ENCODE measurements around the gene ENOX1.

Gene ENOX1

DNA sequence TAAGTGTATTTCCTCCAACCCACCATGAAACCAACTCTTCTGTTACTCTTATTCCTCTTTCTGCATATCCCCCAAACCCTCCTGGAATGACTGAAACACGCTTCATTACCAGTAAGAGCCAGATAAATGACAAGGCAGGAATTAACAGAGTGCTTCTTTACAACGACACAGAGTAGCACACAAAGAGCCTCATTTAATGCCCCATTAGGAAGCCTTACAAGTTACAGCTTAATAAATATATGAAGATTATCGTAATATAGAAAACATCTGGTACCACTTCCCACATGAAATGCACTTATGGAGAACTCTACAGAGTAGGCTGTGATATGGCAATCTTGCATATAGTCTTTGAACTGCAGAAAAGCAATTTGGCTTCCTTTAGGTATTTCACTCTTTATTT is 116.8 kb downstream of the ENOX1 start:
- DNase-seq: no peak

DNA sequence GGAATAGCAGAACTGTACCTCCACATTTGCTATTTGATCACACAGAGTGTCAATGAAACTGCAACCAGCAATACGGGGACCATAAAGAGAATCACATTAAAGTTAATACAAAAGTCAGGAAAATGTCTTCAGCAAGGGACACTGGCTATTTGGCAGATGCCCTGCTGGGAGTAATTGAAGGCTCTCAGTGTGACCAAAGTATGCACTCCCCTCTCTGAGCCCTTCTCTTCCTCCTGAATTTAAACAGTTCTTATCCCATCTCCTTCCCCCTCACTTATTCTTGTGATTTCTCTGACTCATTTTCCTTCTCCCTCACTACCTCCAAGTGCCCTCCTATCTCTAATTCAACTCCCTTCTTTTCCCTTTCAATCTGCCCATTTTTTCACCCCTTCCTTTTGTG is 117.7 kb downstream of the ENOX1 start:
- DNase-seq: no peak

DNA sequence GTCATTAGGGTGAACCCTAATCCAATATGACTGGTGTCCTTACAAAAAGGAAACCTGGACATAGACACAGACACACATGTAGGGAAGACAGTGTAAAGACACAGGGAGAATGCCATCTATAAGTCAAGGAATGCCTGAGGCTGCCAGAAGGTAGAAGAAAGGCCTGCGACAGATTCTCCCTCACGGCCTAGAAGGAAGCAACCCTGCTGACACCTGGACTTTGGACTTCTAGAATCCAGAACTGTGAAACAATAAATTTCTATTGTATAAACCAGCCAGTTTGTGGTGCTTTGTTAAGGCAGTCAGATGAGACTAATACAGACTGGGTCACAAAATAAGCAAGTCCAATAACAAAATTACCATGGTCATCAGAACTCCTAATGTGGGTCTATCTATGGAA is 120.4 kb downstream of the ENOX1 start:
- DNase-seq: no peak

DNA sequence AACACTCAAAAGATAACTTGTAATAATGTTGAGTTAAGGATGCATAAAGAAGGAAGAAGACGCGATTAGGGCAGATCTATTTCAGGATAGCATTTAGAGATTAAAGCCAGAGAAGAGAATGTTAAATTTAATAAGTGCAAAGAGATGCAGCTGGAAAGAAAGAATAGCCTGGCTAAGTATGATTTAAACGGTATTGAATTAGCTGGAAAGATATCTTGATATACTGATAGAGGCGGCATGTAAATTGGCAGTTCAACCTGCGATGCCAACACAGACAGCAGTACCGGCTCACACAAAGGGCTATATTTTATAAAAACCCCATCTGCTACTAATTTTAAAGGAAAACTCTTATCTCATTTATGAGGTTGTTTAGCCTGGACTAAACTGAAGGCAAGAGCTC is 121.4 kb downstream of the ENOX1 start:
- DNase-seq: no peak

DNA sequence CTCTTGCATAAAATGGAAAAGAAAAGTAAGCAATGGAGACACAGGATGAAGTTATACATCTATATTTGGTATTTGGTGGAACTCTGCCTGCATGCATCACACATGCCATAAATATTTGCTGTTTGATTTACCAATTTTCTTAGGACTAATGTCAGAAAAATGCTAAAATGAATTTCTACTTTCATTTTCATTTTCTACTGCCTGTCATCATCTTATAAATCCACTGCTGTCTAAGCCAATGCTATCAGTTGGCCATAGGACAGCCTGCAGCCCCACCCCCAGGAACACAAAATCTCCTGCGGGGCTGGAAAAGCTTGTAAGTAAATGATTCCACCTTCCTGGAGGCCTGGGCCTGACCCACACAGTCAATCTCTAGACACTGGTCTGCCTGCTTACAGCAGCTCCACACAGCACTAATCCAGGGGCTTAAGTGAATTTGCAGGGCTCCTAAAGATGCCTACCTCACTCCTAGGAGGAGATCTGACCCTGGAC is 122.0 kb downstream of the ENOX1 start:
- peak in 1 of 56 donors; percentile 4 for DNase-seq

DNA sequence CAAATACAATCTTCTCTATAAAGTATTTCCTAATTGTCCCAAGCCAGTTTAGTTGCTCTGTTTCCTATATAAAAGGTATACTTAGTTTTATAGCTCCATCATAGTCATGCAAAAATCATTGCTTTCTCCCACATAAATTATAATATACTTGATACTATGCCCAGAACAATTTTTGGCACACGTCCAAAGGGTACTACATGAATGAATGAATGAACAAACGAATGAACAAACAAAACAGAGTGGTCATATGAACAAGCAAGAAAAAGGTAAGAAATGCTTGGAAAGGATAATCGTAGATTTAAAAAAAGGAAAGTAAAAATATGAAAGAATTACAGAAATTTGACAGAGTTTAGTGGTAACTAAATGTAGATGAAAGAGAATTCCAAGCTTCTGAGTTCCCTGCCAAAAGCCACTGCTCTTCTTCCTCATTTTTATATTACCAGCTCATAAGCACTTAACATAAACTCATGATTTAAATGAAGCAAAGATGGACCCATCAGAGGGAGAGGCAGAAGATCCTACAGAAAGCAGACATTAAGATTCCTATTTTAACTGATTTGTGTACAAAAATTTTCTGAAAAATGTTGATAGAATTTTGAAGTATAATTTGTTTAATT is 123.2 kb downstream of the ENOX1 start:
- DNase-seq: no peak

DNA sequence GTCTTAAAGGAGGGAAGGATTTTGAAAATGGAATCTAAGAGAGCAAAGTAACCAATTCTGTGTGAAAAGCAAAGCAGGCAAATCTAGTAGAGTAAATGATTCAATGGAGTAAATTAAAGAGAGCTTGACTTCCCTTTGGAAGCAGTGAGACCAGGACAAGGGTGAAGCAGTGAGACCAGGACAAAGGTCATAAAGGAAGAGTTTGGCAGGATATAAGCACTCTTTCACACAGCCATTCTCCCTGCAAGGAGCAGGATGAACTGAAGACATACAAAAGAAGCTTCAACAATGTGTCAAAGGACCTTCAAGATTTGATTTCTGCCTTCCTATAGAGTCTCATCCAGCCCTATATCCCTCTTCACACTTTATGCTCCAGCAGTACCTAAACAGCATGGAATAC is 123.8 kb downstream of the ENOX1 start:
- DNase-seq: no peak

DNA sequence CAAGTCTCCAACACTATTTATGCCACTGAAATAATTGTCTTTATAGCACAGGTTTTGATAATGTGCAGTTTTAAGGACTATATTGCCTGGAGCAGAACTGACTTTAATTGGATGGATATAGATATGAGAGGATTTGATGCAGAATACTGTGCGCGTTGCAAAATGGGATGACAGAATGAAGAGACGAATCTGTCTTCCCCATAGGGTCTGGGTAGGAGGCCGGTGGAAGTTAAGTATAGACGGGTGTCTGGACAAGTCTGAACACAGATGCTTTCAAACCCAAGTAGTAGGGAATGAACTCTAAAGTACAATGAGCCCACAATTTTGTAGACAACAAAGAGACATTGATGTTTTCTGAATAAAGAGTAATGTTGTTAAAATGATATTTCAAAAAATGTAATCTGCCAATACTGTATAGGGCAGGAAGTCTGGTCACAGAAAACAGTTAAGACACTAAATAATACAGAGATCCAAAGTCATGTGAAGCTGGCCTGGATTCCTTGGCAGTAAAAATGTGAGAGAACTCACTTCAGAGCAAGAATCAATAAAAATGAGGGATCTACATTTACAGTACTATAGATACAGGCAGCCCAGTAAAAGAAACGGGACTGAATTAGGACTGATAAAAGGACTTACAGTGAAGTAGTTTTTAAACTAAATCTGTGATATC is 125.5 kb downstream of the ENOX1 start:
- no peak for DNase-seq

DNA sequence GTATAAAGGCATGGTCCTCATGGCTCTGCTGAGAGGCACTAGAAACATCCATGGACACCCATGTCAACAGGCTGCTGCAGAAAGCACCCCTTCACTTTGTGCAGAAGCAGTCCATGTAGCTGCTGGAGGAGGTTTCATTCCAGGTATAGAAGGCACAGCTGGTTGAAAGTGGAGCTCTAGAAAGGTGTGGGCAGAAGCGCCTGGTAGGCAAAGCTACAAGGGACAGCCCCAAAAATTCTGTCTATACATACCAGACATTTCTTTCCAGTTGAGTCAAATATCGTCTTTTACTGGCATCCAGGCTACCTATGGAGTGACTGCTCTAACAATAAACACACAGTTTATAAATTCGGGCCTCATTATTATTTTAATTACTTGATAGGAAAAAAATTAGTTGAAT is 129.3 kb downstream of the ENOX1 start:
- DNase-seq: no peak

DNA sequence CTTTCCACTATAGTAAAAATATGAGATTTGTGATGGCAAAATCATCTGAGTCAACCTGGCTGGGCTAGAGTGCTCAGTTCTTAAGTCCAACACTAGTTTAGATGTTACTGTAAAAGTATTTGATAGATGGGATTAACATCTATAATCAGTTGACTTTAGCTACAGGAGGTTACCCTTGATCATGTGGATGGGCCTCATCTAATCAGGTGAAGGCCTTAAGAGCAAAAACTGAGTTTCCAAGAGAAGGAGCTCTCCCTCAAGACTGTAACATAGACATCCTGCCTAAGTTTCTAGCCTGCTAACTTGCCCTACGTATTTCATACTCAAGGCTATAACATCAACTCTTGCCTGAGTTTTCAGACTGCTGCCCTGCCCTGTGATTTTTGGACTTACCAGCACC is 132.8 kb downstream of the ENOX1 start:
- no peak for DNase-seq

DNA sequence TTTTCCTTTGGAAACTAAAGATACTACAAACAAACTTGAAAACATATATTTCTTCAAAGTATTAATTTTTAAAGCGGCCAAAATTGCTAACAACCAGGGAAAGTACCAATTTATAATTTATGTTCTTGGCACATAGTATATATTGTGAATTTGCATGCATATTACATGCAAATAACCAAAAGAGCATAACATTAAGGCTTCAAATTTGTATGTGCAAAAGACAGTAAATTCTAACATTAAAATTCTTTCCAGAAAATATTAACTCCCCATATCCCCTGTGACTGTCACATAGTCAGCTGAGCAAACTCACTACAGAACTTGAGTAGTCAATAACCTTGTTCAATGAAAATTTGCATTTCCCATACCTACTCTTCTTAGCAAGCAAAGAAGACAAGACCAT is 133.4 kb downstream of the ENOX1 start:
- no peak for DNase-seq

DNA sequence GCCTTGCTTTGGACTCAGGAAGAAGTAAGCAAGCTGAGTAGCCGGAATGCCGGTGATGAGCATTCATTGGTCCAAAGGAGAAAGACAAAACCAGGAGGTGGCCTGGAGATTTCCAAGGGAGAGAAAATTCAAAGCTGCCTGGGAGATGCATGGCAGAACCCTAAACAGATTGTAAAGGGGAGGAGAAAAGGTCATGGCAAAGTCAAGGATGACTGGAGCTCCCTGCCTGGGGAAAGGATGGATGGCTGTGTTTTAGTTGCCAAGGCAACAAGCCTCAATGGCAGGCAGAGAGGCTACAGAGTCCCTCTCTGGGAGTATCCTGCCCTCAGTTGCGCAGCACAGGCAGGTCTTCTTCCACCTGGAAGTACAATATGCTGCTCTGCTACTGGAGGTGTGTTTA is 134.0 kb downstream of the ENOX1 start:
- DNase-seq: no peak

DNA sequence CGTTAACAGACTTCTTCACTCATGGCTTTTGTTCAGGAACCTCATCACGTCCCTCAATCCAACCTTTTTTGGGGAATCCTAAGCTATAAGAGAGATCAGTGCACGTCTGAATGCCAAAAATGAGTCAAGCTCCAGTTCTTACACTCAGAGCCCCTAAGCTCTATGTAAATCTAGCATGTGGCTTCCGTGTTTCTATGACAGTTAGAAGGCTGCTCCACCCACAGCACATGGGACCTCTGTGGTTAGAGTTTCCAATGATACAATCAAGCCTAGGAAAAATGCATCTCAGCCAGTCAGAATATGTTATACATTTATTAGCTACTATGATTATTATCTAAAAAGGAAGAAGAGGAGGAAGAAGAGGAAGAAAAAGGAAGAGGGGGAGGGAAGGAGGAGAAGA is 135.9 kb downstream of the ENOX1 start:
- no peak for DNase-seq

DNA sequence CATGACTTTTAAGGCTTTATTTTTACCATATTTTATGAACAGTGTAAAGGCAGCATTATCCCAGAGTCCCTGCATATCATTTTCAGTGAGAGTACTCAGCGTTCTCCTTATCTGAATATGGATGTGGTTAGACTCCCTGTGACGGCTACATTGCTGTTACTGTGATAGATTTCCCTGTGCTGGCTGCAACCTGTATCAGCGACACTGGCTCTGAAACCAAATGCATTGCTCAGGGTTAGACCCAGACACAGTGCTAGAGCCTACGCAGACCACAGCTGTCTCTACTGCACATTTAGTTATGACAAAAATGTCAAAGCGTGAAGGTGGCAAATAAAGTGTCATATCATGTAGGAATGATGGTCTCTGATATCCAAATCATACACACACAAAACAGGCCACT is 138.0 kb downstream of the ENOX1 start:
- DNase-seq: no peak

DNA sequence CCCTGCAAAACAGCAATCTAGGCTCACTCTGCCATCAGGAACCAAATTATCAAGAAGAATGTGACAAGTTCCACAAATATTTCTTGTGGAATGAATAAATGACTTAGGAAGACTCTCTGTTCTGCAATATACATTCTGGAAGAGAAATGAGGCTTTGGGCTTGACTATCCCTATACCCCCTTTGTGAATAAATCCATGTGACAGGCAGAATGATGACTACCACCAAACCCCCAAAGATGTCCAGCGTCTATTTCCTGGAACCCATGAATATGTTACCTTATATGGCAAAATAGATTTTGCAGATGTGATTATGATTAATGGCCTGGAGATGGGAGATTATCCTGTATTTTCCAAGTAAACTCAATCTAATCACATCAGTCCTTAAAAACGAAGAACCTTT is 139.3 kb downstream of the ENOX1 start:
- no peak for DNase-seq

DNA sequence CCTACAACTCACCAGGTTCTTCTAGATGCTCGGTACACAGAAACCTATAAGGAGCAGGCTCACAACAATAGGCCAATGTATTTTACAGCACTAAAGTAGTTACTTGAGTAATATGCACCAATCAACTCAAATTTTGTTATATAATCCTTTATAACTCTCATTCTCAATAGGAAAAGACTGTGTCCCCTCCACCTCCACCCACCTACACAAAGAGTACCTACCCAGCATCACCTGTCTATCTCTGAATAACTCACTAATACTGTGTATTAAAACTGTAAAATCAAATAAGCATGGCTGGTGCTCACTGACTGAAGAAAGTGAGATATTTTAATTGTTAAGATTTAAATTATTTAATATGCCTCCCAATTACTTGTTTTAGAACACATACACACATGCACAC is 146.3 kb downstream of the ENOX1 start:
- DNase-seq: no peak

DNA sequence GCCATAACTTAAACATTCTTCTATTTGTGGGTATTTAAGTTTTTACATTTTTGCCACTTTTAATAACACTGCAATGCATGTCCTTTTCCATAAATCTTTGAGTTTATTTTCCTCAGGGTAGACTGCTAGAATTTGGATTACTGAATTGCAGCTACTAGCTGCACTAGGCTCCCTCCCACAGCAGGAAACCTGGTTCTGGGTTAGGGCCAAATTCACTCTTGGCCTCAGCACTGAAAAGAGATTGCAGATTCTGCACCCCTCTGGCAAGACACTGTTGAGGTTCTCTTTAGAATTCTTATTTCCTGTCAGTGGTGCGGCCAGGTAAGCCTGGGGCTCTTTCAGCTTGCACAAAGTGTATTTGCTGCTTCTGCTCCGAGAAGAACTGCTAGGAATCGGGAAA is 155.7 kb downstream of the ENOX1 start:
- no peak for DNase-seq

DNA sequence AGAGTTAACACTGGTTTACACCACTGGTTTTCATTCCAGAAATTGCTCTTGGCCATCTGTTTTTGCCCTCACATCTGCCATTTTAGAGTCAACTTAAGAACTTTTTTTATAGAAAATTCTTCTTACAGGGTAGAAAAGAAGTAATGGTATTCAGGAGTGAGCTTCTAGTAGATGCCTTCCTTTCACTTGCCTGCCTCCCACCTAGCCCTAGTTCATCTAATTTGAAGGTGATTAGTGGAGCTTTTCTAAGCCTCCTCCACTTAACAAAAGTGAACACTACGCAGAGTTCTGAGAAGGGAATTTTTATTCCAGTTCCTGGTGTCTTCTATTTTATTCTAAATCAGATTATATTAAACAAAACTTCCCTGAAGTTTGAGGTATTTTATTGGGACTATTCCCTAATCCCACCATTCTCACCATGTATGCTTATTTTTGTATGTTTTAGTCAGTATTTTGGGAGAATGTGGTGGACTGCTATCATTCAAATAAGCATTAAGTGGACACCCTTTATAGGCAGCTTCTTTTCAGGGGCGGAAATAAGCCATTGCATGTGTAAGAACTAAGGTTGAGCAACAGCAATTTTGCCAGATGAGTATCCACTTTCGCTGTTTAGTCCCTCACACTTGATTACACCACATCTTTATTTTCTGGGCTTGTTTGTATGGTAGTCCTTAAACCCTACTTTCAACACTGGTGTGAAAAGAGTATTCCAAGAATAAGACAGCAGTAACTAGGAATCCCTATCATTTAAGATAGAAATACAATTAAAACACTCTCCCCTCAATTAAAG is 156.9 kb downstream of the ENOX1 start:
- no peak for DNase-seq

DNA sequence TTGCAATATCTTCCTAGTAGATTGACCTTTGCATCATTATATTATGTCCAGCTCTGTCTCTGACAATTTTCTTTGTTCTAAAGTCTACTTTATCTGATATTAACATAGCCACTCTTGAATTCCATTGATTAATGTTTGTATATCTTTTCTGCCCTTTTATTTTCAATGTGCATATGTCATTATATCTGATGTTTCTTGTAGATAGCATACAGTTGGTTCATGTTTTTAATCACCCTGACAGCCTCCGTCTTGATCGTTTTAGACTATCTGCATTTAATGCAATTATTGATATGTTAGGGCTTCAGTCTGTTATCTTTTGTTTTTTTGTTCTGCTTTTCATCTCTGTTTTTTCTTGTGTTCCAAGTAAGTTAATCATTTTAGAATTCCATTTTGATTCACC is 159.8 kb downstream of the ENOX1 start:
- DNase-seq: no peak

DNA sequence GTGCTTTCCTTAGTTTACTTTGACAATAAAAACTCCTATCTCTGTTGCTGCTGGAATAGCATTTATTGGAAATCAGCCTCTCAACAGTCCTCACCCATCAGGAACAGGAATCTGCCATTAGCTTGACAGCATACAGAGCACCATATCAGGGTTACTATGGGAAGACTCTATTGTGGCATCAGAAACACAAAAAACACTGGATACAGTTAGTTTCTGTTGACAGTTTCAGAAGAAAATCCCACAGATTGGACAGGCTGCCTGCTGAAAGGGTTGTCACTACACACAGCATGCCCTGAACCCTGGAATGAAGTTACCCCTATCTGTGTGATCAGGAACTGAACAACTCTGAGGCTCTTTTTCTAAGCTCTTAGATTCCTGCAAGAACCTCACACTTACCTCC is 172.7 kb downstream of the ENOX1 start:
- DNase-seq: no peak

DNA sequence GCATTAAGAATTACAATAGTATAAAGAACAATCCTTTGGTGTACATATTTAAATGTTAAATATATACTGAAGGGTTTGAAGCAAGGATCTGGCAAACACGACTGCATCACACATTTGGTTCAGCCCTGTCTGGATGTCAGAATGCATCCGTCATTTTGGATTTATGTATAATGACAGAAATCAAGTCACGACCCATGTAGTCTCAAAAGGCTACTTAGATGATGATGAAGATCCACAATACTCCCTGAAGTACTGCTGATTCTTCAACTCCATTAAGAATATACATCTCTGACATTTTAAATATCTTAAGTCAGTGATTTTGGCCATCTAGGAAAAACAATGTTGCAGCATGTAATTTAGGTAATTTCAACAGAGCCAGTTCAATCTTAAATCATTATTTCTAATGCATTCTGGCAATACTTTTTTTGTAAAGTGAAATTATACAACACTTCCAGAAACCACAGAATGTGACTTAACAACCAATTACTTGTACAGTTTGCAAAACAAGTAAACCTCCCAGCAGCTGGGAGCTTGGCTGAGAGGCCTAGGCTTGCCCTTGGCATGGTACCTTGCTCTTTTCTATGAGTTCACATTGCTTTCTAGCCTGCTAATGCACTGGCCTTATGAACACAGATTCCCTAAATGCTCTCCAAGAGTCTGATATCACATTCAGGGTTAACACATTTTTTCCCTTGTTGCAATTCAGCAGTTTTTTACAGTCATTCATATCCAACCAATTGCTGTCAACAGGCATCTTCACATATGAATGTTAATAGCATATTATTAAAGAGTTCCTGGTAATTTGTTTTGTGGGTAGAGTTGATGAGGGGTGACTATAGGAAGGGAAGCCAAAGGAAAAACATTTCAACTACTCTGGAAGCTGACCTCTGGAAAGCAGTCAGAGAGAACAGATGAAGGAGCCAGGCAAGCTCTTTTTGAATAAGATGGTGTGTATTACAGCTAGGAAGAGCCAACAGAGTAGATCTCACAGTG is 175.2 kb downstream of the ENOX1 start:
- no peak for DNase-seq

All from amygdala (tissue), 56 donors.